Upper lobe of left lung (tissue), 6 donors: ENCODE data around the gene SH3RF1. TPM values are rescaled to one million over a fixed set of nuclear protein-coding genes. Genes with fewer than 3 reads are reported as not detected.
"Not testable (repeated sequence)": the region's sequence is repeated elsewhere in the genome, so short reads cannot be mapped to it uniquely, and the experiment has no call there.

Source experiments
- ATAC-seq, 2 donors: fragments of 200-7000 bp; cut with Tn5 transposase; one replicate each; pipeline ENCODE4 v1.9.1; 2022; ENCODE audit warnings: mild to moderate bottlenecking in 2 of 2, moderate library complexity in 2 of 2; ENCODE audit not compliant: low FRiP score in 2 of 2
- DNase-seq, 2 donors: peaks; one replicate each; pipeline ENCODE4 v3.0.0-alpha.2; 2019 to 2020
- H3K27ac ChIP-seq, 4 donors: fragments of 200-600 bp; sonication (generic); one replicate each; pipeline ENCODE4 v1.5.1; 2016 to 2019
- H3K27me3 ChIP-seq, 4 donors: fragments of 200-600 bp; sonication (generic); one replicate each; pipeline ENCODE4 v1.5.1; 2017 to 2019
- H3K36me3 ChIP-seq, 4 donors: fragments of 200-600 bp; sonication (generic); one replicate each; pipeline ENCODE4 v1.5.1; 2016 to 2019
- H3K4me1 ChIP-seq, 4 donors: fragments of 200-600 bp; sonication (generic); one replicate each; pipeline ENCODE4 v1.5.1; 2018 to 2019
- H3K4me3 ChIP-seq, 4 donors: fragments of 200-600 bp; sonication (generic); one replicate each; pipeline ENCODE4 v1.5.1; 2017 to 2019; ENCODE audit warnings: mild to moderate bottlenecking in 2 of 4, moderate library complexity in 1 of 4
- H3K9me3 ChIP-seq, 4 donors: fragments of 200-600 bp; sonication (generic); one replicate each; pipeline ENCODE4 v1.5.1; 2018 to 2019
- CTCF ChIP-seq, 6 experiments: fragments of 450-650 bp in 4 of 6; fragments of 200-600 bp in 2 of 6; sonication (generic) in 2 of 6; IDR thresholded peaks; one replicate each; pipeline ENCODE4 v1.5.1; 2016 to 2019; ENCODE audit warnings: antibody characterized with exemption in 6 of 6
- EP300 ChIP-seq, 4 donors: sonication (generic); formaldehyde crosslinking; IDR thresholded peaks; one replicate each; pipeline ENCODE4 v1.5.1; 2017; ENCODE audit warnings: antibody characterized with exemption in 4 of 4, control low read depth in 2 of 4
- POLR2A ChIP-seq, 4 donors: fragments of 450-650 bp; IDR thresholded peaks; one replicate each; pipeline ENCODE4 v1.5.1; 2016 to 2017; ENCODE audit warnings: antibody characterized with exemption in 4 of 4, mild to moderate bottlenecking in 2 of 4
- POLR2AphosphoS5 ChIP-seq, 2 donors: sonication (generic); formaldehyde crosslinking; IDR thresholded peaks; one replicate each; pipeline ENCODE4 v1.5.1; 2017; ENCODE audit warnings: antibody characterized with exemption in 2 of 2
- WGBS, 2 donors: methylation state at CpG; one replicate each; pipeline ENCODE4 v1.1.5; 2017 to 2018; 5-methylcytosine and 5-hydroxymethylcytosine counted together
- total RNA-seq, 6 donors: library from RNA; depleted of rRNA in 4 of 6; stranded (reverse); fragments of >200 nt in 4 of 6; gene quantifications; one replicate each; pipeline versions ENCODE4 v1.1.0 to v1.2.1, GENCODE V29; 2016 to 2021
- donor health status: DM: no; HTN: no; CAD: no; lungs with moderate emphysema.
- donor health status: DM: no; HTN: yes; CAD: no; lungs with severe emphysema.

The SH3RF1 gene
- total RNA-seq, 6 donors from 2014 or later: 27.1 to 38.7 (median 34.3) TPM

GRCh38 chr4:169278624-169279023 is 7.9 kb upstream of the SH3RF1 start:
- no peak for DNase-seq
- no peak for ATAC-seq
- H3K4me1 ChIP-seq: no peaks in the 10 kb centered on the region
- no peaks in the 10 kb centered on the region for H3K36me3 ChIP-seq
- H3K4me3 ChIP-seq: no peak overlapping the region
- TF ChIP-seq EP300 (IDR thresholded peaks at IDR 0.05) (no peak), POLR2A (IDR thresholded peaks at IDR 0.05) (no peak), POLR2AphosphoS5 (IDR thresholded peaks at IDR 0.05) (no peak), CTCF (IDR thresholded peaks at IDR 0.05) (no peak)
- no peak overlapping the region for H3K27ac ChIP-seq
- H3K27me3 ChIP-seq: no peaks in the 10 kb centered on the region
- no peaks in the 10 kb centered on the region for H3K9me3 ChIP-seq

- H3K4me1 ChIP-seq, H3K4me3 ChIP-seq, H3K27me3 ChIP-seq, H3K27ac ChIP-seq, H3K36me3 ChIP-seq, ATAC-seq, DNase-seq, H3K9me3 ChIP-seq: not testable (repeated sequence)
- WGBS, 2 donors: 95 to 96% methylated on average over 3 of the region's 3 CpGs
Measured at GRCh38 chr4:169277838-169278237, 7.1 kb upstream of the SH3RF1 start.

GRCh38 chr4:169275180-169275579 is 4.4 kb upstream of the SH3RF1 start:
- DNase-seq (no peak), ATAC-seq (no peak)
- TF ChIP-seq POLR2AphosphoS5 (IDR thresholded peaks at IDR 0.05) (no peak), CTCF (IDR thresholded peaks at IDR 0.05) (no peak), EP300 (IDR thresholded peaks at IDR 0.05) (no peak), POLR2A (IDR thresholded peaks at IDR 0.05) (no peak)
- 64 to 71% methylated on average over 2 of the region's 2 CpGs for WGBS, 2 donors
- H3K36me3 ChIP-seq: no peaks in the 10 kb centered on the region
- no peaks in the 10 kb centered on the region for H3K9me3 ChIP-seq
- no peaks in the 10 kb centered on the region for H3K27me3 ChIP-seq
- no peak overlapping the region for H3K4me3 ChIP-seq
- peaks cover 2 to 10% (median 9%) of the 10 kb centered on the region in 4 donors for H3K4me1 ChIP-seq
- no peak overlapping the region for H3K27ac ChIP-seq

- peaks cover 3 to 18% (median 10%) of the 10 kb centered on the region in 4 donors for H3K4me1 ChIP-seq
- DNase-seq: no peak
- no peak overlapping the region for H3K27ac ChIP-seq
- no peaks in the 10 kb centered on the region for H3K36me3 ChIP-seq
- TF ChIP-seq POLR2A (IDR thresholded peaks at IDR 0.05): no peak
- no peak for TF ChIP-seq CTCF (IDR thresholded peaks at IDR 0.05)
- TF ChIP-seq POLR2AphosphoS5 (IDR thresholded peaks at IDR 0.05): no peak
- TF ChIP-seq EP300 (IDR thresholded peaks at IDR 0.05): no peak
- ATAC-seq: no peak
- 74 to 89% methylated on average over 3 of the region's 3 CpGs for WGBS, 2 donors
- no peak overlapping the region for H3K4me3 ChIP-seq
- no peaks in the 10 kb centered on the region for H3K27me3 ChIP-seq
- H3K9me3 ChIP-seq: no peaks in the 10 kb centered on the region
Measured at GRCh38 chr4:169274033-169274432, 3.3 kb upstream of the SH3RF1 start.

GRCh38 chr4:169272265-169272886 is 1.6 kb upstream of the SH3RF1 start:
- DNase-seq: no peak
- Histone ChIP-seq H3K27ac (peak overlapping the region in 1 of 4 donors; percentile 97), H3K27me3 (no peaks in the 10 kb centered on the region), H3K4me1 (peaks cover 16 to 34% (median 21%) of the 10 kb centered on the region in 4 donors), H3K4me3 (no peak overlapping the region), H3K9me3 (no peaks in the 10 kb centered on the region), H3K36me3 (no peaks in the 10 kb centered on the region)
- no peak for ATAC-seq
- TF ChIP-seq POLR2AphosphoS5 (IDR thresholded peaks at IDR 0.05) (no peak), POLR2A (IDR thresholded peaks at IDR 0.05) (no peak), CTCF (IDR thresholded peaks at IDR 0.05) (no peak), EP300 (IDR thresholded peaks at IDR 0.05) (no peak)
- WGBS, 2 donors: 48 to 53% methylated on average over 3 of the region's 3 CpGs
